Head of caudate nucleus (tissue), 42 donors: Measurements from ENCODE around the gene SLC25A42.
"Not testable (repeated sequence)": the region's sequence is repeated elsewhere in the genome, so short reads cannot be mapped to it uniquely, and the experiment has no call there.

Source experiments
- DNase-seq, 42 donors: peaks; one replicate each; pipeline versions ENCODE4 v3.0.0 to v3.0.0-alpha.2; 2020 to 2021; ENCODE audit warnings: mixed read lengths in 7 of 42
- intact Hi-C: fragments of 100-400 bp; cut with DNase I; formaldehyde crosslinking; loops from one replicate; pipeline ENCODE4 v1.15.0; 2022

The SLC25A42 gene

GRCh38 chr19:19115954-19116353, 52.2 kb downstream of the SLC25A42 start:
- intact Hi-C loops: no loop called here
- peak in 19 of 42 donors; percentile 19 to 76 (median 44) for DNase-seq

- DNase-seq: no peak
- intact Hi-C loops: no loop called here
Observed at GRCh38 chr19:19119325-19120237, 55.8 kb downstream of the SLC25A42 start.

- intact Hi-C loops: no loop called here
- DNase-seq: peak in 36 of 42 donors; percentile 24 to 81 (median 53)
Observed at GRCh38 chr19:19120308-19121231, 56.8 kb downstream of the SLC25A42 start.

- no peak for DNase-seq
- intact Hi-C loops: no loop called here
Observed at GRCh38 chr19:19121371-19121770, 57.6 kb downstream of the SLC25A42 start.

GRCh38 chr19:19122902-19123301, 59.1 kb downstream of the SLC25A42 start:
- DNase-seq: no peak
- intact Hi-C loops: no loop called here

- intact Hi-C loops: no loop called here
- no peak for DNase-seq
Observed at GRCh38 chr19:19123386-19123785, 59.6 kb downstream of the SLC25A42 start.

GRCh38 chr19:19126102-19126501, 62.3 kb downstream of the SLC25A42 start:
- intact Hi-C loops: no loop called here

GRCh38 chr19:19131989-19132388, 68.2 kb downstream of the SLC25A42 start:
- intact Hi-C loops: no loop called here
- no peak for DNase-seq

More at GRCh38 chr19:19126102-19126501, 62.3 kb downstream of the SLC25A42 start:
- DNase-seq: no peak

- intact Hi-C loops: no loop called here
- DNase-seq: no peak
Observed at GRCh38 chr19:19132912-19133311, 69.1 kb downstream of the SLC25A42 start.

- DNase-seq: peak in 27 of 42 donors; percentile 13 to 83 (median 50)
- intact Hi-C loops: no loop called here
Observed at GRCh38 chr19:19133985-19134384, 70.2 kb downstream of the SLC25A42 start.

GRCh38 chr19:19134687-19135158, 70.9 kb downstream of the SLC25A42 start:
- intact Hi-C loops: no loop called here
- peak in 10 of 42 donors; percentile 14 to 52 (median 35) for DNase-seq

- intact Hi-C loops, DNase-seq: not testable (repeated sequence)
Observed at GRCh38 chr19:19135713-19136112, 71.9 kb downstream of the SLC25A42 start.

- peak in 5 of 42 donors; percentile 5 to 37 (median 13) for DNase-seq
- intact Hi-C loops: no loop called here
Observed at GRCh38 chr19:19137556-19138108, 73.8 kb downstream of the SLC25A42 start.

GRCh38 chr19:19138109-19138981, 74.6 kb downstream of the SLC25A42 start, which contains the start of gene TMEM161A:
Gene TMEM161A, minus strand, starts transcription at chr19:19138478. Its CDS starts 50 bp downstream, at chr19:19138428.
- DNase-seq: peak; percentile 95 to 99 (median 98)
- intact Hi-C loops: no loop called here

GRCh38 chr19:19139876-19140229, 76.1 kb downstream of the SLC25A42 start:
- no peak for DNase-seq
- intact Hi-C loops: loop anchor here (5.0 kb wide), 1 partner anchor 83 kb away; no protein-coding TSS in a partner anchor

GRCh38 chr19:19140476-19140875, 76.7 kb downstream of the SLC25A42 start:
- intact Hi-C loops: loop anchor here (5.0 kb wide), 1 partner anchor 83 kb away; no protein-coding TSS in a partner anchor
- no peak for DNase-seq

GRCh38 chr19:19142347-19142746, 78.6 kb downstream of the SLC25A42 start:
- intact Hi-C loops: loop anchor here (5.0 kb wide), 1 partner anchor 85 kb away; no protein-coding TSS in a partner anchor
- no peak for DNase-seq

- intact Hi-C loops: no loop called here
- no peak for DNase-seq
Observed at GRCh38 chr19:19145281-19145680, 81.5 kb downstream of the SLC25A42 start.
